M059J (cell line): ENCODE results near the gene MAPKAPK3. TPM values are rescaled to one million over a fixed set of nuclear protein-coding genes. Genes with fewer than 3 reads are reported as not detected.

ENCODE experiments used
- DNase-seq: peaks from one replicate; pipeline ENCODE4 v3.0.0-alpha.2; 2012; ENCODE audit warnings: low read depth
- total RNA-seq: library from RNA; depleted of rRNA; stranded (reverse); fragments of >200 nt; shearing (Covaris generic); gene quantifications from 2 replicates; pipeline ENCODE4 v1.2.3, GENCODE V29; 2014

The MAPKAPK3 gene
- total RNA-seq, 1 experiment from 2014 or later = 46.4 TPM

- peak; percentile 30 for DNase-seq
These were observed 29.6 kb upstream of the MAPKAPK3 start for GRCh38 chr3:50587373-50587772.

DNA sequence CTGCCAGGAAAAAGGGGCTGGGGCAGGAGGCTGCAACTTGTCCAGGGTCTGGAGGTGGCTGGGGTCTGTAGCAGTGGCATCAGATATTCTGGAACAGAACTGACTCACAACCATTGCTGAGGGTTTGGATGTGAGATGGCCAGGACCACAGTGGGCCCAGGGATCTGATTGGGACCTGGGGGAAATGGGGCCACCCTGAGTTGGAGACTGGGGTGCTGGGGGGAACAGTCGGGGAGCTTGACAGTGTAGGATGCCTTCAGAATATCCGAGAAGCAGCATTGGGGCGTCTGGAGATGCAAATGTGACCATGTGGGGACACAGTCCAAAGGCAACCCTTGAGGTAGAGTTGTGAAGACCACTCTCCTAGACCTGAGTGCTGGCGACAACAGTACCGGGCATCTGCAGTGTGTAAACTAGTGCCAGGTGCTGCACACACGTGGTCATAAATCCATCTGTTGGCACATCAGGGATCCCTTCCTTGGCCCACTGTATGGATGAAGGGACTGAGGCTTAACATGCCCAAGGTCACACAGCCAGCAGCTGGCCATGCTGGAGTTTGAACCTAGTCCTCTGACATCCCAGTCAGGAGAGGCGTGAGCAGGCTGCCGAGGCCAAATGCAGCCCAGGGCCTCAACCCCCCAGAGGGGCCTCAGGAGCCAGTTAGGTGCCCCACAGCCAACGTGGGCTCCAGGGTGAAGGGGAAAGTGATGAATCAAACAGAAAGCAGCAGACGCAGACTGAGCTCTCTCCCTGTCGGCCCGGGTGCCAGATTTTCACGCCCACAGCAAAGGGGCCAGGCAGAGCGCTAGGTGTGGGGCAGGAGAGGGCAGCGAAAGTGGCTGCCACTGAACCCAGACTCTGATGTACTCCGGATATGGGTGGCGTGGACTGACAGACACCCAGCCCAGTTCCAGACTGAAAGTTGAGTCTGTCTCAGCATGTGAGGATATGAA, 28.9 kb upstream of the MAPKAPK3 start:
- DNase-seq = no peak

GRCh38 chr3:50588759-50589433, 28.1 kb upstream of the MAPKAPK3 start:
- DNase-seq = peak; percentile 28

DNA sequence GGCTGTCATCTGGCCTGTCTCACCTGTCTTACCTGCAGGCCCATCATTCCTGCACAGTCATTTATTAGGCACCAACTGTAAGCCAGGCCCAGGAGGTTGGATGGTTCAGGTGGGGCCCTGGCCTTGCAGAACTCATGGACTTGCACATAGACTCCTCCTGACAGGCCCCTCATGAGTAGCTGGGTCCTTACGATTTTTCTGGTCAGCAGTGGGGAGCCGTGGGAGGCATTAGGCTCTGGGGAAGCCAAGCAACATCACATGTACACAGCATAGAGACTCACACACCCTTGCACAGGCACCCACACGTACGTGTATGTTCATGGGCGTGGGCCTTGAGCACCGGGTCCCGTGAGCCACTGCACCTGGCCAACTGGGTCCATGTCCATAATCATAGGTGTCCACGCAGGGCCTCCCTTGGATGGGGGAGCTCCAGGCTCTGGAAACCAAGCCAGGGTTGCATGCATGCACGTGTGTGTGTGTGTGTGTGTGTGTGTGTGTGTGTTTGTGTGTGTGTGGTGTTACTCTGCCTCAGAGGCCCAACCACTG, 25.7 kb upstream of the MAPKAPK3 start:
- DNase-seq = no peak

GRCh38 chr3:50592568-50592967, 24.4 kb upstream of the MAPKAPK3 start:
- no peak for DNase-seq

GRCh38 chr3:50594253-50594785, 22.6 kb upstream of the MAPKAPK3 start:
- no peak for DNase-seq

DNA sequence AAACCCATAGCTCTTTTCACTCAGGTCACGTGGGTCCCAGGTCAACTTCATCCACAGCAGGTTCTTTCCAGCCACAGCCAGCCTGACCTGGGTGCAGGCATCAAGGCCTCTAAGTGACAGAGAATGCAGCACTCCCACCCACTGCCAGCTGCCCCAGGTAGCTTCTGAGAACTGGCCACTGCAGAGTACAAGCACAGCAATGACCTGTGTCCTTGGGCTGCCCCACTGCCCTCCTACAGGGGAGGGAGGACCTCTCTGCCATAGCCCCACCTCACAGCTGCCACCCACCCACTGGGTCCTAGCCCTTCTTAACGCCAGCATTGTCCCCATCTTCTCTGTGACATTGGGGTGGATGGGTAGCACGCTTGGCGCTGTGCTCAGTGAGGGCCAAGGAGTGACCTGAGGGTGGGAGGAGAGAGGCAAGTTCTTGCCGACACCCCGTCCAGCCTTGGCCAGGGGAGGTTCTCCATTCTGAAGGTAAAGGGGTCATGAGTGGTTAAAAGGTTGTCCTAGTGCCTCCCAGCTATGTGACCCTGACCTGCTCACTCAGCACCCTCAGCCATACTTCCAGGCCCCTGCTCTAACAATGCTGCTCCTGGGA, 17.7 kb upstream of the MAPKAPK3 start:
- DNase-seq = no peak

GRCh38 chr3:50599716-50600118, 17.2 kb upstream of the MAPKAPK3 start:
- no peak for DNase-seq

DNA sequence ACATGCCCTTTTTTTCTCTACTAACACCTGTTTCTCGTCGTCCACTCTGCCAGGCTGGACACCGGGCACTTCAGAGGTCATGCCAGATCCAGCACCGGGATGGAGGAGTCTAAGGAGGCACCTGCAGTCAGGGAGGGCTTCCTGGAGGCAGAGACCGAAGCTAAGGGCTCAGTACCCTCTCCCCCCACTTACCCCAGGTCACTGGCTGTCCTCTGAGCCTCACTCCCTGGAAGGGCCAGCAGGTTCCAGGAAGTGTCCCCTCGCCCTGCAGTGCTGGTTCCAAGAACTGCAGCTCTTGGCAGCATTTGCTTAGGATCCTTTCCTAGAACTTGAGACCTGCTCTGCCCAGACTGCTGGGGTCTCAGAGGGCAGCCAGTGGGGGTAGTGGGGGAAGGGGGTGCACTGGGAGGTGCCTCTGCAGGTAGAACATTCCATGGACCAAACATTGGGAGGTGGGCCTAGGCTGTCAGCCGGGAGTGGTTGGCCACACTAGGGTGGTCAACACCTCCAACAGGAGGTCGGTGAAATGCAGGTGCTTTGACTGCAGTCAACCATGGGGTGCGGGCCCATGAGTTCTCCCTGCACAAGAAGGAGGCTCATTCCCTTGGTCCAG, 16.7 kb upstream of the MAPKAPK3 start:
- no peak for DNase-seq

DNA sequence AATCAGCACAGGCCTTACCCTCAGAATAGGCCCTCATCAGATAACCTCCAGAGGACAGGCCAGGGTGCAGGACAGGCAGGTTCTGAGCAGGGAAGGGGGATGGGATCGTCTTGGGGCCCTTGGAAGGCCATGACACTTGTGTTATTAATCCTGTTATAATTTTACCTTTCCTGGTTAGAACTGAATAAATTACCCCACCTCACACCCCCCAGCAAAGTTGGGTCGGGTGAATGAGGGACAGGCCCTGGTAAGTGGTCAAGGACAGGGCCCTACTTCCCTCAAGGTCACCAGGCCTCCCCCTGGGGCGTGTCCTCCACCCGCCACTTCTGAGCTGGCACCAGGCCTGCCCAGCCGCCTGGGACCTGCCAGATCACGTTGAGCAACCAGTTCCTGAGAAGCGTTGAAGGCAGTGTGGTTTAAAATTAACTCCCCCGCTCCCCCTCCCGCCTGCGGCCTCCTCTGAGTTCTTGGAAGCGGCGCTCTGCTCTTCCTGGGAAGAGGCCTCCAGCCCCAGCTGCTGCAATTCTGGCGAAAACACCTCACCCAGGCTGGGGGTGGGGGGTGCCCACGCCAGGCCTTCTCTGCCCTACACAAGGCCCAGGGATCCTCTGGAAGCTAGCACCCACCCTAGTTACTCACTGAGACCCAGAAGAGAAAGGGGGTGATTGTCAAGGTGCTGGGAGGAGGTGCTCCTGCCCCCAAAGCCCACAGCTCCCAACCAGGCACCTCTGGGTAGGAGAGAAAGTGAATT, 15.9 kb upstream of the MAPKAPK3 start:
- peak; percentile 94 for DNase-seq

DNA sequence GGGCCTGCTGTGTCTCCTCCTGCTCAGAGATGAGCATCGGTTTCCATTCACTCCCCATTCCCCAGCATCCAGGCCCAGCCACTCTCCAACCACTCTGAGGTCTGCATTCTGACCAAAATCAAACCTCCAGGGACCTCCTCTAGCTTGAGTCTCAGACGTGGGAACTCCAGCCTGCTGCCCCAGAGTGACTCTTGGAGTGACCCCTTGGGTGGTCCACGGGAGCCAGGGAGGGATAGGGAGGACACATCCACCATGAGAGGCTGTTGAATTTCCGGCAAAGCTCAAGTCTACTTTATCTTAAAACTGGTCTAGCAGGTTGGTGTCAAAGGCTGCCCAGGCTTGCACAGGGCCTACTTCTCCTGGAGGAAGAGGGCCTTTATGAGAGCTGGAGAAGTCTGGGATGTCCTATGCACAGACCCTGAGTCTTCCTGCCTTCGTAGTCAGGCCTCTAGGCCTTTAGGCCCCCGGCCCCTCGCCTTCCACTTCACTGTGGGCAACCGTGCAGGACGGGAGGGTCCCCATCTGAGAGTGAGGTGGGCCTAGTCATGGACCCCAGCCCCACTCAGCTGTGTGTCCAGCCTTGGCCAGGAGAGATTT, 14.3 kb upstream of the MAPKAPK3 start:
- DNase-seq = no peak

DNA sequence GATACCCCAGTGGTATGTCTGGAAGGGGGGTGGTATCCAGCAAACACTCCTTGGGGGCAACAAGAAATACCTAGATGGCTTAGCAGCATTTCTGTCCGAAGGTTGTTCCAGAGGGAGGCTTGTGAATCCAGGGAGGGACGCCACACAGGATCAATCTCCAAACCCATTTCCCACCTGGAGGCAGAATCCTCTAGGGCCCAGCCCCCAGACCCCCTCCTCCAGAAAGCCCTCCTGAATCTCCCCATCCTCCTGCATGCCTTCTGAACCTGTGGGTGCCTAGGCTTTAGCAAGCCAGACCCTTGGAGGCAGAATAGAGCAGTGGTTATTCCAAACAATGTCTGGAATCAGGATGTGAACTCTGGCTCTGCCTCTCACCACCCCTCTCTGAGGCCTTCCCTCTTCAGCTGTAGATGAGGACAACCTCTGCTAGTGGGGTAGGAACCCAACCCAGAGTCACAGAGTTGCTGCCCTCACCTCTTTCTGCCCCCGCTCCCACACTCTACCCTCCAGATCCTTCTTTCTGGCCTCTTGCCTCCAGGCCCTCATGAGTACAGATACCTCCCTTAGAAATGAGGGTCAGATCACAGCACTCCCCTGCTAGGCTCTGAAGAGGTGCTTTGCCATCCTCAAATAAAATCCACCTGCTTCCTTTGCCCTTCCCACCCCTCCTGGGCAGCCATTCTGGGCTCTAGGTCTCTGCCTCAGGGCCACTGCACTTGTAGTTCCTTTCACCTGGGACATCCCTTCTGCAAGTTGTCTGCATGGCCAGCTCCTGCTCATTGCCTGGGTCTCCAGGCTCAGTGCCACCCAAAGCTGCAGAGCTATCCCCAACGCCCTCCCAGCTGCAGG, 13.5 kb upstream of the MAPKAPK3 start:
- no peak for DNase-seq

- DNase-seq = no peak
These were observed 12.8 kb upstream of the MAPKAPK3 start for GRCh38 chr3:50604110-50604621.

DNA sequence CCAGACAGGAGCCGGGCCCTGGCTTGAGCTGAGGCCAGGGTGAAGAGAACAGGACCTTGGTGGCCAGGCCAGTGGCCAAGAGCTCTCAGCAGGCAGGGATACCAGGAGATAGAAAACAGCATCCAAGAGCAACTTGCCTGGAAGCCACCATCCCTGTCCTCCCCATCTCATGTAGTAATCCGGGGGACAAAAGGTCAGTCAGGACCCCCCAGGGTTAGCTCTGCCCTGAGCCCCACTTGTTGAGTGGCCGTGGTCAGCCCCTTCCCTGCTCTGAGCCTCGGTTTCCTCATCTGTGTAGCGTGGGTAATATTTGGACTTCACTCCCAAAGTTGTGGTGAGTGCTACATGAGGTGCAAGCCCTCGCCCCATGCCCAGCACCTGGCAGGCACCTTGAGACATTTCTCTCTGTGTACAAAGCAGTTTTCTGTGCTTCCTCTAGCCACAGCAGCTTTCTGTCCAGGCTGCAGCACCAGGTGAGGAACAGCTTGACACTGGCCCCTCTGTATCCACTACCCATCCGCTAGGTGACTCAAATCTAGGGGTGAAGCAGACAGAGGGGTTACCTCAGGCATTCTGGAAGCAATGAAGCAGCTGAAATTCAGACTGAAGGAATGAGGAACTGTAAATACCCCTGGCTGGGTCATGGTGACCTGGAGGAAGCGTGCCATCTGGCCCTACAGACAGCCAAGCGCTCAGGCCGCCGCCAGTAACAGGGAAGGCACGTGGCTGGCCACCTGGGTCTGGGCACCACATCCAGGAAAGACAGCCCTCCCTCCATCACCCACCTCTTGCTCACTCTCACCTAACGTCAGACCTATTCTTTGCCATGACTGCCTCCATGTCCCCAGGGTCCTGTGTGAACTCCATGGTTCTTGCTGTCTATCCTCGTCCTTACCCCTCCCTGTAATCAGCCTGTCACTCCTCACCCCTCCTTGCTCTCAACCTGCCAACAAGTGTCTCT, 12.0 kb upstream of the MAPKAPK3 start:
- DNase-seq = no peak

- DNase-seq = no peak
These were observed 11.0 kb upstream of the MAPKAPK3 start for GRCh38 chr3:50605901-50606326.

DNA sequence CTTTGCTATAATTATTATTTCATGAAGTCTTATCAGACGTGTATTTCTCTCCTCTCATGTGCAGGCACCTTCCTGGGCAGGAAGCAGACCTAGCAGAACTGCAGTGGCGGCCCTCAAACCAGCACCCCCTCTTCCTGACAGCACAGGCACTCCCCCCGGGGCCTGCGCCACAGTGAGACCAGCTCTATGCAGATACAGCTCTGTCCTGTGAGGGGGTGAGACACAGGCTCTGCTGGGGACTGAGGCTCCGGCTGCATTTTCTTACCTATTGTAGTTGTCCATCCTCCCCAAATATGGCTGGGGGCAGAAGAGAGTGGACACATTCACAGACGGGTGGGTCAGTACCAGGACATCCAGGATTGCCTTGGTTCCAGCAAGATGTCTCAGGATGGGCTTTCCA, 10.4 kb upstream of the MAPKAPK3 start:
- no peak for DNase-seq

- DNase-seq = peak; percentile 28
These were observed 9.5 kb upstream of the MAPKAPK3 start for GRCh38 chr3:50607271-50608091.
